ENCODE data around the gene LMF2. TPM values are rescaled to one million over a fixed set of nuclear protein-coding genes. Genes with fewer than 3 reads are reported as not detected.

The LMF2 gene
- polyA plus RNA-seq, 1 donor (not counting 4 experiments of a cell fraction or from before 2014, with no cell fraction given), result 13.2 TPM

DNA sequence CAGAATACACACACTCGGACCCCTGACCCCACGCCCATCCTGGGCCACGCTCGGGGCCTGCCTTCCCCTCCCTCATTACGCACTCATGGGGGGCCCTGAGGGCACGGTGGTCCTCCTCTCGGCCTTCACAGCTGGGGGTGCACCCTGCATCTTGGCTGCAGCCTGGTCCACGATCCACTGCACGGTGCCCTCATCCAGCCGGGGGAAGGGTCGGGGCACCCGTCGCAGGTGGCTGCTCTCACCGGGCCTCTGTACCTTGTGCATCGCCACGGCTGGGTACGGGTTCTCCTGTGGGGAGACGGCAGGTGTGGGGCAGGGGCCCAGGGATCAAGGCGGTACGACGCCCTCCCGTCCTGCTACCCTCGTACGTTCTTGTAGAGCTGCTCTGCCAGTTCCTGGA lies 43.1 kb downstream of the LMF2 start:
- H4K20me1 ChIP-seq (ENCODE audit: control insufficient read depth, extremely low read depth, insufficient read depth, low read length), result peaks cover 7% of the 10 kb centered on the region
- H3K4me2 ChIP-seq (ENCODE audit: control insufficient read depth, extremely low read depth, insufficient read depth, low read depth, low read length), result no peak overlapping the region
- peaks cover 39 to 60% of the 10 kb centered on the region in 2 experiments for H3K36me3 ChIP-seq (ENCODE audit: control insufficient read depth in 2 of 2, extremely low read depth in 1 of 2, insufficient read depth in 2 of 2, low read length in 2 of 2)
- H3K4me3 ChIP-seq (ENCODE audit: control insufficient read depth in 2 of 3, extremely low read depth in 1 of 3, insufficient read depth in 2 of 3, low read depth in 1 of 3, low read length in 3 of 3), result no peak overlapping the region
- peaks cover 13% of the 10 kb centered on the region for H3K79me2 ChIP-seq (ENCODE audit: control insufficient read depth, insufficient read depth, low read length)
- no peaks in the 10 kb centered on the region for H3K27me3 ChIP-seq (ENCODE audit: control insufficient read depth, extremely low read depth, insufficient read depth, low read length)
- dilution Hi-C loops (cut with MboI; ENCODE audit: extremely low pct_ligation_motif_present, low sequenced_read_pairs), result no loop called here
- TF ChIP-seq, protein P1, sequence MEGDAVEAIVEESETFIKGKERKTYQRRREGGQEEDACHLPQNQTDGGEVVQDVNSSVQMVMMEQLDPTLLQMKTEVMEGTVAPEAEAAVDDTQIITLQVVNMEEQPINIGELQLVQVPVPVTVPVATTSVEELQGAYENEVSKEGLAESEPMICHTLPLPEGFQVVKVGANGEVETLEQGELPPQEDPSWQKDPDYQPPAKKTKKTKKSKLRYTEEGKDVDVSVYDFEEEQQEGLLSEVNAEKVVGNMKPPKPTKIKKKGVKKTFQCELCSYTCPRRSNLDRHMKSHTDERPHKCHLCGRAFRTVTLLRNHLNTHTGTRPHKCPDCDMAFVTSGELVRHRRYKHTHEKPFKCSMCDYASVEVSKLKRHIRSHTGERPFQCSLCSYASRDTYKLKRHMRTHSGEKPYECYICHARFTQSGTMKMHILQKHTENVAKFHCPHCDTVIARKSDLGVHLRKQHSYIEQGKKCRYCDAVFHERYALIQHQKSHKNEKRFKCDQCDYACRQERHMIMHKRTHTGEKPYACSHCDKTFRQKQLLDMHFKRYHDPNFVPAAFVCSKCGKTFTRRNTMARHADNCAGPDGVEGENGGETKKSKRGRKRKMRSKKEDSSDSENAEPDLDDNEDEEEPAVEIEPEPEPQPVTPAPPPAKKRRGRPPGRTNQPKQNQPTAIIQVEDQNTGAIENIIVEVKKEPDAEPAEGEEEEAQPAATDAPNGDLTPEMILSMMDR (optimal IDR thresholded peaks at IDR 0.05 in 1 of 3, IDR thresholded peaks at IDR 0.05 in 1 of 3, conservative IDR thresholded peaks at IDR 0.05 in 1 of 3; ENCODE audit: extremely low read depth in 1 of 3, insufficient read depth in 2 of 3, low read length in 3 of 3), result no peak
- TF ChIP-seq EZH2 (IDR thresholded peaks at IDR 0.05; ENCODE audit: low read length), result no peak
- FAIRE-seq, result no peak
- no peak for DNase-seq (ENCODE audit: low read depth, low spot score)
- H2AFZ ChIP-seq (ENCODE audit: control insufficient read depth, low read length), result no peak overlapping the region
- H3K9me3 ChIP-seq (ENCODE audit: control insufficient read depth, low read depth, low read length), result no peaks in the 10 kb centered on the region
- peaks cover 12% of the 10 kb centered on the region for H3K4me1 ChIP-seq (ENCODE audit: control insufficient read depth, extremely low read depth, insufficient read depth, low read length)
- H3K9me1 ChIP-seq (ENCODE audit: control insufficient read depth, extremely low read depth, insufficient read depth, low read length), result peaks cover 5% of the 10 kb centered on the region
- no peak overlapping the region for H3K9ac ChIP-seq (ENCODE audit: control insufficient read depth, extremely low read depth, insufficient read depth, low read length)
- H3K27ac ChIP-seq (ENCODE audit: control insufficient read depth, insufficient read depth, low read length), result no peak overlapping the region

DNA sequence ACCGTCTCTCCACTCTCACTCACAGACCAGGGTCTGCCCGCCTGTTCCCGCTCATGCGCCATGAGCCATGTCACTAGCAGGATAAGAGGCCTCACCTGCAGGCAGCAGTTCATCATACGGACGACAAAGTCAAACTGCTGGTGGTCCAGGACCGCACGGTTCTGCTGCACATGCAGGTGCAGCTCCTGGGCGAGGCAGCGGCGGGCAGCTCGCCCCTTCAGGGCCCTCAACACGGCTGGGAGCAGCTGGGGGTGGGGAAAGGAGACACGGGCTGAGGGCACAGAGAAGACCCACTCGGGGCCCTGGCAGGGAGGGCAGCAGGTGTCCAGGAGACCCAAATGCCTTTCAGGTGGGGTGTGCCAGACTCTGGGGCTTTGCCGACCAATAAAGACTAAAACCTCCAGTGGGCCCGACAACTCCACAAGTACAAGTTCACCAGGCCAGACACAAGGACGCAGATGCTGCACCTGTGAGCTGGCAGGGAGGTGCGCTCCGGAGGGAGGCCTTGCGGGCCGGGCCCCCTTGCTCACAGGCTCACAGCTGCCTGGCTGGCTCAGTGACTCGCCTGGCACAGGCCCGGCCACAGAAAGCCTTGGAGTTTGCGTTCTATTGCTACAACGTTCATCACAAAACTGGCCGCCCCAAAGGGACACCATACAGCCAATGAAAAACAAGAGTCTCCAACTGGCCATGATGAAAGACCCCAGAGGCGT lies 44.2 kb downstream of the LMF2 start:
- Histone ChIP-seq H3K79me2 (ENCODE audit: control insufficient read depth, insufficient read depth, low read length) (peaks cover 2% of the 10 kb centered on the region), H2AFZ (ENCODE audit: control insufficient read depth, low read length) (no peak overlapping the region), H3K4me1 (ENCODE audit: control insufficient read depth, extremely low read depth, insufficient read depth, low read length) (peaks cover 8% of the 10 kb centered on the region), H3K36me3 (ENCODE audit: control insufficient read depth in 2 of 2, extremely low read depth in 1 of 2, insufficient read depth in 2 of 2, low read length in 2 of 2) (peaks cover 49 to 65% of the 10 kb centered on the region in 2 experiments), H3K27me3 (ENCODE audit: control insufficient read depth, extremely low read depth, insufficient read depth, low read length) (no peaks in the 10 kb centered on the region), H4K20me1 (ENCODE audit: control insufficient read depth, extremely low read depth, insufficient read depth, low read length) (no peaks in the 10 kb centered on the region), H3K4me2 (ENCODE audit: control insufficient read depth, extremely low read depth, insufficient read depth, low read depth, low read length) (no peak overlapping the region), H3K27ac (ENCODE audit: control insufficient read depth, insufficient read depth, low read length) (no peak overlapping the region), H3K9me3 (ENCODE audit: control insufficient read depth, low read depth, low read length) (no peaks in the 10 kb centered on the region), H3K4me3 (ENCODE audit: control insufficient read depth in 2 of 3, extremely low read depth in 1 of 3, insufficient read depth in 2 of 3, low read depth in 1 of 3, low read length in 3 of 3) (no peak overlapping the region), H3K9me1 (ENCODE audit: control insufficient read depth, extremely low read depth, insufficient read depth, low read length) (no peaks in the 10 kb centered on the region), H3K9ac (ENCODE audit: control insufficient read depth, extremely low read depth, insufficient read depth, low read length) (no peak overlapping the region)
- dilution Hi-C loops (cut with MboI; ENCODE audit: extremely low pct_ligation_motif_present, low sequenced_read_pairs), result no loop called here
- FAIRE-seq, result no peak
- no peak for DNase-seq (ENCODE audit: low read depth, low spot score)
- no peak for TF ChIP-seq EZH2 (IDR thresholded peaks at IDR 0.05; ENCODE audit: low read length)
- TF ChIP-seq, protein P1 (optimal IDR thresholded peaks at IDR 0.05 in 1 of 3, IDR thresholded peaks at IDR 0.05 in 1 of 3, conservative IDR thresholded peaks at IDR 0.05 in 1 of 3; ENCODE audit: extremely low read depth in 1 of 3, insufficient read depth in 2 of 3, low read length in 3 of 3), result no peak

All from keratinocyte (primary cell).